NCI-H2029 treated with DMSO at 0.1 percent for 48 hours (cell line): Measurements from ENCODE around the gene ANKRD33B.
"Not testable (repeated sequence)": the region's sequence is repeated elsewhere in the genome, so short reads cannot be mapped to it uniquely, and the experiment has no call there.

Experiments
- DNase-seq: peaks from one replicate; lab custom pipeline; 2025; lab: John Stamatoyannopoulos, UW

ANKRD33B gene

DNA sequence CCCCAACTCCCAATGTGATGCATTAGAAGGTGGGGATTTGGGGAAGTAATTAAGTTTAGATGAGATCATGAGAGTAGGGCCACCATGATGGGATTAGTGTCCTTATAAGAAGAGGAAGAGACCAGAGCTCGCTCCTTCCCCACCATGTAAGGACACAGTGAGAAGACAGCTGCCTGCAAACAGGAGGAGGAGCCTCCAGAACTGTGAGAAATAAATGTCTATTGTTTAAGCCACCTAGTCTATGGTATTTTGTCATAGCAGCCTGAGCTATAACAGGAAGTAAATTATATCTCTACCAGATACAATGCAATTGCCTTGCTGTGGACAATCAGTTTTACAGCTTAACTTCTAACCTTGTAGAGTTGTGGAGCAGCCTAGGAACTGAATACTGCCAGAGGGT lies 58.0 kb downstream of the ANKRD33B start:
- DNase-seq: no peak

DNA sequence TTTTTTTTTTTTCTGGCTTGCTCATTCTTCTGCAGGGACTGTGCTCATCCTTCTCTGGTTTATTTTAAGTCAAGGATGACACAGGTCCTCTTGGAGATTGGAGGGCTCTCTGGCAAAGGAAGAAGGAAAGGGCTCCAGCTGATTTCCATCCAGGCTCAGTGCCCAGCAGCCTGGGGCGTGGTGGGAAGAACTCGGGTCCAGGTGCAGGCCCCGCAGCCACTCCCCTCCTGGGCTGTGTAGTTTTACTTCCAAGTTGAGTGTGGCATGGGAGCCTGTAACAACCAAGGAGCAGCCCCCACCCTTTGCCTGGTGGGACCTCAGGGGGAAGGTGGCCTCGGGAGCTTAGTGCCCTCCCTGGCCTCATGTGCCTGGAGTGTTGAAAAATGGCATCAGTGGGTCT lies 58.9 kb downstream of the ANKRD33B start:
- DNase-seq: no peak

DNA sequence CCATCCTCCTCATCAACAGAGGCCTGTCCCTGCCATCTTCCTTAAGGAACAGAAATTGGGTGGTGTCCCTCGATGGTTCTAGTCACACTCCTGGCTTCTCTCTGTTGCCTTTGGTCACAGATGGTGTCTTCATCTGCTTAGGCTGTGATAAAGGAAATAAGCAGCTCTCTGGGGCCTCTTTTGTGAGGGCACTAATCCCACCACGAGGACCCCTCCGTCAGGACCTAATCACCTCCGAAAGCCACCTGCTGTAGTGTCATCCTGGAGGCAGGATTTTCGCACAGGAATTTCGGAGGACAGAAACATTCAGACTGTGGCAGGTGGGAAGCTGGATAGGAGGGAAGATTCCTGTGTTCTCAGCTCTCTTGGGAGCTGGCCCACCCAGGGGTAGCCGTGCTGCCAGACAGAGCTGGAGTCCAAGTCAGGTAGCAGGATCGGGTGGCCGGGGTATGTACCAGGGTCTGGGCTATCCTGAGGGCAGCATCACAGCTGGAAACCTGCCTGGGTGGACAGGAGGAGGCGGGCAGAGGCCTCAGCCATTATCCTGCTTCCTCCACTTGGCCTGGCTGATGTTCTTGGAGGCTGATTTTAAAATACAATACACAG lies 59.5 kb downstream of the ANKRD33B start:
- no peak for DNase-seq

DNA sequence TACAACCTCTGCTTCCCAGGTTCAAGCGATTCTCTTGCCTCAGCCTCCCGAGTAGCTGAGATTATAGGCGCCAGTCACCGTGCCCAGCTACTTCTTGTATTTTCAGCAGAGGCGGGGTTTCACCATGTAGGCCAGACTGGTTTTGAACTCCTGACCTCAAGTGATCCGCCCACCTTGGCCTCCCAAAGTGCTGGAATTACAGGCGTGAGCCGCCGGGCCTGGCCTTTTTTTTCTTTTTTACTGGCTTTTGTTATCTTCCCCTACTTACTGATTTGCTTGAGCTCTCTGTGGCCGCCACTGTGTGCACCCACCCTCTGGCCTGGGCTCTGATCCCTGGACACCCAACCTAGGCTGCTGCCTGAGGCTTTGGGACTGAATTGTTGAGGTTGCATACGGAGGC lies 60.3 kb downstream of the ANKRD33B start:
- no peak for DNase-seq

DNA sequence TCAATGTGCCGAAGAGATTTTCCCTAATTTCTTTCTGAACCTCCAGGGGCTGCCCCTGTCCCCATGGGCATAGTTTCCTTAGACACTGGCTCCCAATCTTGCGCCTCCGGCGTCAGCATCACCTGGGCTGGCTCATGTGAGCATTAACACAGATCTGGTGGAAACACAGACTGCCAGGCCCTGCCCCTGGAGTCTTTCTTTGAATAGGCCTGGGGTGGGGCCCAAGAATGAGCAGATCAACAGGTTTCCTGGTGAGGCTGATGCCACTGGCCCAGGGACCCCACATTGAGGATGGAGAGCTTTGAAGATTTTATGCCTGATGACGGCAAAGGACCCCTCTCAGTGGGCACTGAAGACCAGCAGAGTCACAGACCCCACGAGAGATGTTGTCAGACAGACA lies 60.8 kb downstream of the ANKRD33B start:
- no peak for DNase-seq

DNA sequence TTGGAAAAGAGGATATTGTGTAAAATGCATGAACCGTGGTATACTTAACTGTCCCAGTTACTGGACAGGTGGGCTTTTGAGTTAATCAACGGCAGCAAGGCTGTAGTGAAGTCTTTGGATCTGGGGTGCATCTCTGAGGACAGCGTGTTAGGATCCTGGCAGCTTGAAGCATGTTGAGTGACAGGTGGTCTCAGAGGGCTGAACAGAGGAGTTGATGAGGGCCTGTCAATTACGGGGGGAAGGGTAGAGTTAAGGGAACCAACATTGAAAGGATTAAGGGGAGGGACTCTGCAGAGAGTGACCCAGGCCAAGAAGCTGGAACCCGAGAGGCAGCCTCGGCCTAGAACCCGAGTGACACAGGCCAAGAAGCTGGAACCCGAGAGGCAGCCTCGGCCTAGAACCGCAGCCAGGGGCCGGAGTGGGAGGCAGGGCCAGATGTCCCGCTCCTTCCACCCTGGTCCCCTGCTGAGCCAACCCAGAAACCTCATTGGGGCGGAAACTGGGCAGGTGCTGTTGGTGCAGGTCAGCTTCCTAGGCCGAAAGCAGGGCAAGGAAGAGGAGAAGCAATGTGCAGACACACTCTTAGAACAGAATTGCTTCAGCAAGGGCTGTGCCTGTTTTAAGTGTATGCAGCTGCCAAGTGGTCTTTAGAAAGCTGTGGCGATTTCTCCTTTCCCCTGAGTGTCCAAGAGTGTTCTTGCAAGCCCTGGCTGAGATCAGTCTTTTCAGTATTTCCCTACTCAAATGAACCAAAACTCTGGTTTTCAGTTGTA lies 62.0 kb downstream of the ANKRD33B start:
- DNase-seq: no peak

DNA sequence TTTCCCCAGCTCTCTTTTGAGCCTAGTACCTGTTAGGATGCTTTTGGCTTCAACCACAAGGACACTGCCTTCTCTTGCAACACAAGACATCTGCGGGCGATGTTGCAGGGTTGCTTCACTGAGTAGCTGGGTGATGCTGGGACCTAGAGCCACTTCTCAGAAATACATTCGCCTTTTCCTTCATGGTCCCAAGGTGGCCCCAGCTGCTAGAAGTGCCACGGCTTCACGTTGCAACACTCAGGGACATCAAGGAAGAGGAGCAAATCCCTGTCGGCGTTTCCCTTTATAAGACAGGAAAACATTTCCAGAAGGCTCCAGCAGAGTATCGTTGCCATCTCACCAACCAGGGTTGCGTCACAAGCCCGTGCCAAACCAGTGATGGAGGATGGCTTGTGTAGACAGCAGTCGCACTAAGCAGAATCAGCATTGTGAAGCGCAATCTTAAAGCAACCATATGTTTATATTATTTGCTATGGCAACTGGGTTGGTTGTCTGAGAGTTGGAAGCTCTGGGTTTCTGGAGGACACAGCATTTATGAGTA lies 62.7 kb downstream of the ANKRD33B start:
- DNase-seq: no peak

DNA sequence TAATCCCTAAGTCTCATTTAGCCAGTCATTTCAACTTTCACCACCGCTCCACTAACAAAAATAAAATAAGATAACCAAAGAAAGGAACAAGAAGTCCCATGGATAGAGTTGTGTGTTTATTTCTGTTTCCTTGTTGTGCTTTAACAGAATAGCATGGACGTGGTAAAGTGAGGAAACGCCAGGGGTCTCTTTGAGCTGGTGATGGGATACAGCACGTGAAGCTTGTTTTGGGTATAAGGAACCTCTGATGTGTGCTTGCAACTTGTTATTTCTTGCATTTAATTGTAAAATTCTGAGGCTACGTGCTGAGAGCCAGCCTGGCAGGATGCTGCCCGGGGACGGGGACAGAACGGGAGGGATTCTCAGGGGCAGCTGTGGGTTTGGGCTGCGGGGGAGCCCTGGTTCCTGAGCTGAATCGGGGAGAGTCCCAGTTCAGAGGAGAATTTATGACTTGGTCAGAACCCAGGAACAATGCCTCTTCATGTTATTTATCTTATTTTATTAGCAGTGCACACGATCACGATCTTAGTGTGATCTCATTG lies 63.4 kb downstream of the ANKRD33B start:
- DNase-seq: no peak

DNA sequence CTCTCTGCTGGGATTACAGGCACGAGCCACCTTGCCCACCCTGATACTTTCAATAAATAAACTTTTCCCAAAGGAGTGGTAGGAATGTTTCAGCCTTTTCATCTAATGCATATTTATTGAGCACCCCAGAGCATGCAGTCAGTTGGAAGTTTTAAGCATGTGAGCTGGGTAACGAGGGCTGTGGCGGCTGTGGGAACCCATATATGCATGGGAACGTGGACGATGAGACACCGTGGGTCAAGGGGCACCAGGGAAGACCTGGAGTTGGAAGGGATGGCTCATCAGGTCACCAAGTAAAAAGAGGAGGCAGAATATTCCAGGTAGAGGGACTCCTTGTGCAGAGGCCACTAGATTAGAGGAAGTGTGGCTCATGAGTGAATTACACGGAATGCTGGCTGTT lies 64.7 kb downstream of the ANKRD33B start:
- no peak for DNase-seq

DNA sequence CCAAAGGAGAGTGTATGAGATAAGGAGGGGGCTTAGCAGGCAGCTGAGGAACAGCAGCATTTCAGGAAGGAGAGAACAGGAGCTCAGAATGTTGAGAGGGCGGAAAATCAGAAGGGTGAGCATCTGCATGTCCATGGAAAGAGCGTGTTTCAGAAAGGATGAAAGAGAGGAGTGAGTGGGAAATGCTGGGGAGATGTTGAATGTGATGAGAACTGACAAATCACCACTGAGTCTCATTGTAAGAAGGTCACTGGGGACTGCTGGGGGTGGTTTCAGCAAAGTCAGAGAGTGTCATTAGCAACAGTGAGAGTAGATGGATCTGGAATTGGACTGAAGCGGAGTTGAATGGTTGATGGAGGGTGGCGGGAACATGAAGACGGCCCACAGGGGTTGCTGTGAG lies 65.8 kb downstream of the ANKRD33B start:
- DNase-seq: no peak

DNA sequence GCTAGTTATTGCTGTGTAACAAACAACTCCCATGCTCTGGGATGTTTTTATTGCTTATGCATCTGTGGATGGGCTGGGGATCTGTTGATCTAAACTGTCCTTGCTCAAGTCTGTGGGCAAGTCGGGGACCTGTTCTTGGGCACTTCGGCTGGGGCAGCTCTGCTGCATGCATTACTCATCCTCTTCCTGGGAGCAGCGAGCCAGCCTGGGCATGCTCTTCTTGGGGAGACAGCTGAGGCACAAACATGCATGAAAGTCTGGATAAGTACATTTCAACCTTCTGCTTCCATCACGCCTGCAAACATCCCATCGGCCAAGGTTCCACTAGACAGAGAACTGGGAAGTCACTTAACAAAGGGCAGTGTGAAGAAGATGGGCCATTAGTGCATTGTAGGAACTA lies 66.3 kb downstream of the ANKRD33B start:
- no peak for DNase-seq

DNA sequence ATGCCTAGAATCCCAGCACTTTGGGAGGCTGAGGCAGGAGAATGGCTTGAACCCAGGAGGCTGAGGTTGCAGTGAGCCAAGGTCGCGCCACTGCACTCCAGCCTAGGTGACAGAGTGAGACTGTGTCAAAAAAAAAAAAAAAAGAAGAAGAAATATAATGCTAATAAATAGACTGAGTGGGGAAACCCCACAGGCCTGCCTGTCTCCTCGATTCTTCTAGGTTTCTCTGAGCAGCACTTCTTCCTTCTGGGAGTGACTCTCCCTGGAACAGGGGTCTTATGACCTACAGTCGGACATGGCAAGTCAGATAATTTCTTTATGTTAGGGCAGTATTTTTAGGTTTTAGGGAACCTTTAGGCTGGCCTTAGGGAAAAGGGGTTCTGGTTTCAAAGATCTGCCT lies 66.9 kb downstream of the ANKRD33B start:
- not testable (repeated sequence) for DNase-seq

DNA sequence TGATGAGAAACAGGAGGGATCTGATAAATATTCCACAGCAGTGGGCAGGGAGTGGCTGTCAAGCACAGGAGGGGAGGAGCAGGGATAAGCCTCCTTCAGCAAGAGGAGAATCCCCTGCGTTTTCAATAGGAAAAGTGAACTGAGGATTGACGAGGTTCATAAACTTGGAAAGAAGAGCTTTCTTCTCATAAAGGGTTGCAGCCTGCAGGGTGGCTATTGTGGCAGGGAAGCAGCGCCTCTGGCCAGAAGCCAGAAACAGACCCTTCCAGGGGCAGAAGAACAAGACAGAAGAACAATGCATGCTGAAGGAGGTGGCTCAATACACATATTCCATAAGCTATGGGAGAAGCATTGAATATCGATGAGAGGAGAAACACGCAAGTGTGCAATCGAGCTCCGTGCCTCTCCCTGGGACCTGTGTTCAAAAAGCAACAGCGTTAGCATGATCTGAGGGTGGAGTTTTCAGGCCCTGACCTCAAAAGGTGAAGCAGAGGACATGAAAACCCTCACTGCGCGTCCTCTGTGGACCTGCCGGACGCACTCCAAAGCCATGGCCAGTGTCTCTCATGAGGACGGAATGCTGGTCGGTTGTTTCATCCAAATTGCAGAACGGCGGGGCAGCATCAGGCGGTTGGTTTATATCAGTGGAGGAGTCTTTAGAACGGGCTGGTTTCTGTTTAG lies 67.6 kb downstream of the ANKRD33B start:
- DNase-seq: no peak

DNA sequence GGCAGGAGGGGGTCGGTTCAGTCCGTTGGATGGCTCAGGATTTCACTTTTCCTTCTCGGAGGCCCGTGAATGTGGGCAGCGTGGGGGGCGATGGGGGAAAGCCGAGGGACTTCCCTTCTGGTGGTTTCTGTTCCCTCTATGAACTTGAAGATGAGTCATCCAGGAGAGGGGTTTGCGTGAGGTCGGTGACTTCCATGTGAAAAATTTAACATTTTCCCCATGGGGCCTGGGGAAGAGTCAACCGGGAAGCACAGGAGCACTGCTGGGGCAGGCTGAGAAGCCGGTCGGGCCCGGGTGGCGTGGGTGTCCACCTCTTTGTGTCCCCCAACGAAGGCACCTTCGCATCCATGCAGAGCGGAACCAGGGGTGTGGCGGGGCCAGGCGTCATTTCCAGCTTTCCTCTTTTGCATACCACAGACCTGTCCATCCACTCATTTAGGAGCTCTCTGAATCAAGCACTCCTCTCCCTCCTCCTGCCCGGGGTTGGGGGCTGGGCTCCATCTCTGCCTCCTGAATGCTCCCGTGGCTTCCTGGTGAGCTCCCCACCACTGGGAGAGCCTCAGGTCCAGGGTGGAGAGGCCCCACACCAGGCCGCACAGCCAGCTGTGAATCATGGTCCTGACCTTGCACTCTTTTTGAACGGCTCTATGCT lies 68.4 kb downstream of the ANKRD33B start:
- no peak for DNase-seq

DNA sequence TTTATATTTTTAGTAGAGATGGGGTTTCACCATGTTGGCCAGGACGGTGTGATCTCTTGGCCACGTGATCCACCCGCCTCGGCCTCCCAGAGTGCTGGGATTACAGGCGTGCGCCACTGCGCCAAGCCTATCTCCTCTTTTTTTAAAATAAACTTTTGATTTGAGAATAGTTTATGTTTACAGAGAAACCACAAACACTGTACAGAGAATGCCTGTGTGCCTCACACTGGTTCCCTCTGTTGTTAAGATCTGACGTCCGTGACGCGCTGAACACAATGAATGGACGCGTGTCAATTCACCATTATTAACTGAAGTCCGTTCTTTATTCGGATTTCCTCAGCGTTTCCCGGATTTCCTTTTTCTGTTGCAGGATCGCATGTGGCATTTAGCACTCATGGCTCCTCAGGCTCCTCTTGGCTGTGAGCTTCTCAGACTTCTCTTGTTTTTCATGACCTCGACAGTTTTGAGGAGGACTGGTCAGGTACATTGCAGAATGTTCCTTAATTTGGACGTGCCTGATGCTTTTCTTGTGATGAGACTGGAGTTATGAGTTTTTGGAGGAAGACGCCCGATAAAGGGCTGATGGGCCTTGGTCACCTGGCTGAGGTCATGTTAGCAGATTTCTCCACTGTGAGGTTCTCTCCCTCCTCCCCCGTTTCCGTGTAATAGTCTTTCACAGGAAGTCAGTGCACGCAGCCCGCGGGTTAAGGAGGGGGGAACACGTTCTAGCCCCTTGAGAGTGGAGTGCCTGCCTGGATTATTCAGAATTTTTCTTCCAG lies 69.6 kb downstream of the ANKRD33B start:
- no peak for DNase-seq

DNA sequence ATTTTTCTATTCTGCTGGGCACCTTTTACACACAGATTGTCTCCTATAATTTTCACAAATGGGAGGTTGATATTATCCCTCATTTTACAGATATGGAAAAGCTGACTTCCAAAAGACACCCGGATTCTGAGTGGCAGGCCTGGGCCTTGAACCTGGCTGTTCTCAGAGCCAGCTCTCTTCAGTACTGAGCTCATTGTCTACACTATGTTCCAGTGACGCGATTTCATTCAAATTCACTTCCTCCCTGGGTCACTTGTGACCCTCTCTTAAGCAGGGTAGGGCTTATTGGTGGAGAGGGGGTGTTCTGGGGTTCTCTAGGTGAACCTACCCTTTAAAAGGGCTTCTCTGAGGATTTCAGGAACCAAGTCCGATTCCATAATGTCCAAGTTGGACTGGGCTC lies 70.2 kb downstream of the ANKRD33B start:
- no peak for DNase-seq

DNA sequence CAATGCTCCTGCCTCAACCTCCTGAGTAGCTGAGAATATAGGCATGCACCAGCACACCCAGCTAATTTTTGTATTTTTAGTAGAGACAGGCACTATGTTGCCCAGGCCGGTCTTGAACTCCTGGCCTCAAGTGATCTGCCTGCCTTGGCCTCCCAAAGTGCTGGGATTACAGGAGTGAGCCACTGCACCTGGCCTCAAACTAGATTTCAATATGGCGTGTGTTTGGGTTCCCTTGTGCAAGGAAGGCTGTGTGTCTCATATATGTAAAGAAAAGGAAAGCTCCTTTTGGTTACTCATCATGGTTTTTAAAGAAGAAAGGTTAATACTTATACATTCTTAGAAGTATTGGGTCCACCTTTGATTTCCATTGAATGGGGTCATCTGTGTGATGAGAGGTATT lies 70.7 kb downstream of the ANKRD33B start:
- no peak for DNase-seq

DNA sequence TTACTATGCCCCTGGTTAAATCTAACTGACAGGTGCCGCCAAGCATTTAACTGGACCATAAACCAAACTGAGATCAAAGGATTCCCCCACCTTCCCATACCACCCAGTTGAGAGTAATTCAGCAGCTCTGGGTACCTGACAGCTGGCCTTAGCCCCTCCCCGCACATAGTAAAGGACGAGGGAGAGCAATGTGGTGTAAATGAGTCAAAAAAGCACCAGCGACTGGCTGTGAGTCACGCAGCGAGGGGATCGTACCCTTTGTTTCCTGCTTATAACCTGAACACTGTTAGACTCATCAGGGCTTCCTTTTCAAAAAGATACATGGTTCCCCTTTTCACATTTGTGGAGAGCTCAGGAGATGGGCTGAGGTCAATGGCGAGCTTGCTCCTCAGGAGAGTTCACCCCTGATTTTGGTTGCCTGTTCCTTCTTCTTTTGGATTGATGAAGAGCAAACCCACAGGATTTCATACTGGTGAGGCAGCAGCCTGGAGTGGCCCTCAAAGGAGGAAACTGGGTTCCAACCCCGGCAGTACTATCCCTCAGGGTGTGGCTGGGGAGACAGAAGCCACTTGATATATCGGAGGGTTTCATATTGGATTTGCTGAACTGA lies 71.5 kb downstream of the ANKRD33B start:
- DNase-seq: no peak

DNA sequence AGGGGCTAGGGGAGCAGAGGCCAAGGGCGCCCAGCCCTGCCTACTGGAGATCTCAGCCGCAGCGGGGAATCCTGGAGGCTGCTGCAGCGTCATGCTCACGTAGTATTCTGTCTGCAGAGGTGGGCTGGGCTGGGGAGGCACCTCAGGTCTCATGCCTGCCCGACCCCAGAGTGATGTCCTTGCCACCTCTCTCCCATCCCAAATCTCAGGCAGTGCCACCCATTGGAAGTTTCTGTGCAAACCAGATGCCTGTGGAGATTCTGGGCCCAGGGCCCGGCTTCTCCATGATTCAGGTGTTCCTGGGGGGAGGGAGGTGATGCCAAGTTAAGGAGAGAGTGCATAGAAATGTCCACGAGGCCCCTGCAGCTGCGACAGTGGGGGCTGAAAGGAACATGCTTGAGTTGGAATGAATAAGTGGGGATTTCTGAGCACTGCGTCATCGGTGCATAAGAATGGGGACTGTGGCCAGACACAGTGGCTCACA lies 72.0 kb downstream of the ANKRD33B start:
- no peak for DNase-seq

DNA sequence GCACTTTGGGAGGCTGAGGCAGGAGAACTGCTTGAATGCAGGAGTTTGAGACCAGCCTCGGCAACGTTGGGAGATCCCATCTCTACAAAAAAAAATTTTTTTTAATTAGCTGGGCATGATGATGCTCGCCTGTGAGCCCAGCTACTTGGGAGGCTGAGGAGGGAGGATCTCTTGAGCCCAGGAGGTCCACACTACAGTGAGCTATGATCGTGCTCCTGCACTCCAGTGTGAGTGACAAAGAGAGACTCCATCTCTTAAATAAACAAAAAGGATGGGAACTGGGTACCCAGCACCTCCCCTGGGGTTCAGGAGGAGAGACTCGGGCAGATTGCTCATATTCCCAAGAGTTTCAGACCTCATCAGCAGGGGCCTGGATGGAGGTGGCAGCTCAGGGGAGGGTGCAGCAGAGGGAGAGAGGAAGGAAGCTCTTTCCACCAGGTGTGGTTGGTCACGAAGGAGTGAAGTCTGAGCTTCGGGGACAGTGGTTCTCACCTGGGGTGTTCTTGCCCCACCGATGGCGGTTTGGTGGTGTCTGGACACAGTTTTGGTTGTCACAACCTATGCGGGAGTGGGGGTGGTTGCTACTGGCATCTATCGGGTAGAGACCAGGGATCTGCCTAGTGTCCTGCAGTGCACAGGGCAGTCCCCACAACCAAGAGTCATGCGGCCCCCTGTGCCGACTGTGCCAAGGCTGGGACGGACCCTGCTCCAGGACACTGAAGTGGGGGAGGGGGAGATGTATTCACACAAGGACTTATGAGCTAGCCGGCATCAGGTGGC lies 72.7 kb downstream of the ANKRD33B start:
- DNase-seq: no peak
